Gastroesophageal sphincter (tissue), 3 donors: ENCODE data around the gene ZSCAN2.
A peak's percentile ranks its signal among the peaks of the same experiment; 100 is the strongest.

Experiments used
- CTCF ChIP-seq, 4 experiments: fragments of 200-600 bp in 2 of 4; fragments of 450-650 bp in 2 of 4; sonication (generic) in 1 of 4; IDR thresholded peaks; one replicate each; pipeline ENCODE4 v1.5.1; 2017 to 2019; ENCODE audit warnings: antibody characterized with exemption in 4 of 4, mild to moderate bottlenecking in 2 of 4, moderate library complexity in 2 of 4
- EP300 ChIP-seq: sonication (generic); formaldehyde crosslinking; IDR thresholded peaks from one replicate; pipeline ENCODE4 v1.6.1; 2017; ENCODE audit warnings: antibody characterized with exemption, mild to moderate bottlenecking
- POLR2A ChIP-seq, 2 donors: fragments of 450-650 bp; IDR thresholded peaks; one replicate each; pipeline ENCODE4 v1.6.1; 2017; ENCODE audit warnings: antibody characterized with exemption in 2 of 2, mild to moderate bottlenecking in 2 of 2, moderate library complexity in 1 of 2

DNA sequence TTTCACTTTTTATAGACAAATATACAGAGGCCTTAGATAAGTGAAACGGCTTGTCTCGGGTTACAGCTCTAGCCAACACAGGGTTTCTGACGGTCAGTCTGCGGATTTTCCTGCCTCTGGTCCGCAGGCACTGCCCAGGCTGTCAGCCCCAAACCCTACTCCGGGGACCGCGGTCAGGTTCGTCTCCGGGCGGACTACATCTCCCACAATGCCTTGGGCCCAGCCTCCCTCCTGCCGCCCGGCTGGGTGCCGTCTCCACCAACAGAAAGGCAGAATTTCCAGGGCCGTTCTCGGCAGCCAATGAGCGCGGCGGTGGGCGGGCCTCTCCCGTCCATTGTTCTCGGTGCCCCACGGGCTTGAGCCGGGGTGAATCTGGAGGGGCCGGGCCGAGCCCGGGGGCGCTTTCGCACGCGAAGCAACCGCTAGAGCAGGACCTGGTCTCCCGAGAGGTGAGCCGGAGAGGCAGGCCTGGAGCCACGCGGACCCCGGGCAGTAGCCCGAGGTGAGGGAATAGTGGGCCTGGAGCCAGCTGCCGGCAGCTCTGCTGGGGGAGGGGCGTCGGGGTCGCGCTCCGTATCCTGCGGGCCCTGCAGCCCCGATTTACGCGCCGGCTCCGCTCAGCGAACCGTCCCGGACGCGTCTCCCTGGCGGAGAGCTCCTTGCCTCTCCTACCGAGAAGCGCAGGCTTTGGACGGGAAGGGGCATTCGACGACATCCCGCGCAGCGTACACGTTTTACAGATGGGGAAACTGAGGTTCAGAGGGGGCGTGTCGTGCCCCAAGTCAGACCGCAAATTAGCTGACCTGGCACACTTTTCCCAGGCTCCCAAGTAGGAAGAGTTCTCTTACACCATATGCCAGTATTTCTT is at the start of gene ZSCAN2:
- TF ChIP-seq POLR2A (IDR thresholded peaks at IDR 0.05) (no peak), EP300 (no peak), CTCF (IDR thresholded peaks at IDR 0.05) (peak in 1 of 4 experiments; percentile 9)
